Left ventricle myocardium inferior (tissue), 1 donor: Measurements from ENCODE around the gene SLIT3. TPM values are rescaled to one million over a fixed set of nuclear protein-coding genes. Genes with fewer than 3 reads are reported as not detected.

ENCODE experiments used
- DNase-seq: peaks from one replicate; pipeline ENCODE4 v3.0.0-alpha.2; 2020
- H3K27ac ChIP-seq: fragments of 200-600 bp; replicated peaks from 2 replicates; pipeline ENCODE4 v1.8.0; 2021
- H3K27me3 ChIP-seq: fragments of 200-600 bp; 2 replicates; pipeline ENCODE4 v1.8.0; 2021; ENCODE audit warnings: low read depth
- H3K36me3 ChIP-seq: fragments of 200-600 bp; 2 replicates; pipeline ENCODE4 v1.8.0; 2021
- H3K4me1 ChIP-seq: fragments of 200-600 bp; 2 replicates; pipeline ENCODE4 v1.8.0; 2021
- H3K4me3 ChIP-seq: fragments of 200-600 bp; 2 replicates; pipeline ENCODE4 v1.8.0; 2021; ENCODE audit warnings: mild to moderate bottlenecking, moderate library complexity
- H3K9me3 ChIP-seq: fragments of 200-600 bp; replicated peaks from 2 replicates; pipeline ENCODE4 v1.8.0; 2021
- CTCF ChIP-seq: fragments of 200-600 bp; IDR thresholded peaks from 2 replicates; pipeline ENCODE4 v1.8.0; 2021; ENCODE audit warnings: antibody characterized with exemption, mild to moderate bottlenecking, borderline replicate concordance
- intact Hi-C: fragments of 100-400 bp; cut with micrococcal nuclease; formaldehyde crosslinking; loops from one replicate; pipeline ENCODE4 v1.11.0; 2022
- total RNA-seq: library from RNA; stranded (reverse); fragmentation: NEBNext Ultra II Directional; extraction: Animal tissue kit (Norgen Biotek cat#: 25700); gene quantifications from one replicate; pipeline ENCODE4 v1.2.1, GENCODE V29; 2021
- donor health status: DM: no; HTN: yes; CAD: no; lungs with severe emphysema.

The SLIT3 gene
- total RNA-seq, 1 donor from 2014 or later: 22.7 TPM

GRCh38 chr5:168897387-168898122 is 403.4 kb downstream of the SLIT3 start:
- intact Hi-C loops: no loop called here
- no peak overlapping the region for H3K27ac ChIP-seq
- H3K36me3 ChIP-seq: no peaks in the 10 kb centered on the region
- H3K27me3 ChIP-seq: peaks cover 7% of the 10 kb centered on the region
- no peak overlapping the region for H3K4me3 ChIP-seq
- no peaks in the 10 kb centered on the region for H3K9me3 ChIP-seq
- no peaks in the 10 kb centered on the region for H3K4me1 ChIP-seq
- DNase-seq: no peak
- TF ChIP-seq CTCF: no peak

GRCh38 chr5:168895295-168896071 is 405.5 kb downstream of the SLIT3 start:
- no peak for TF ChIP-seq CTCF
- H3K27ac ChIP-seq: no peak overlapping the region
- H3K4me1 ChIP-seq: no peaks in the 10 kb centered on the region
- DNase-seq: no peak
- no peak overlapping the region for H3K4me3 ChIP-seq
- intact Hi-C loops: no loop called here
- no peaks in the 10 kb centered on the region for H3K9me3 ChIP-seq
- peaks cover 7% of the 10 kb centered on the region for H3K27me3 ChIP-seq
- H3K36me3 ChIP-seq: no peaks in the 10 kb centered on the region

- Histone ChIP-seq H3K4me1 (no peaks in the 10 kb centered on the region), H3K4me3 (no peak overlapping the region), H3K9me3 (no peaks in the 10 kb centered on the region), H3K27ac (no peak overlapping the region), H3K27me3 (peaks cover 7% of the 10 kb centered on the region), H3K36me3 (no peaks in the 10 kb centered on the region)
- no peak for TF ChIP-seq CTCF
- DNase-seq: no peak
- intact Hi-C loops: no loop called here
Measured at GRCh38 chr5:168893283-168893682, 407.7 kb downstream of the SLIT3 start.

GRCh38 chr5:168892618-168893186 is 408.2 kb downstream of the SLIT3 start:
- Histone ChIP-seq H3K27me3 (peaks cover 7% of the 10 kb centered on the region), H3K27ac (no peak overlapping the region), H3K36me3 (no peaks in the 10 kb centered on the region), H3K9me3 (no peaks in the 10 kb centered on the region), H3K4me1 (no peaks in the 10 kb centered on the region), H3K4me3 (no peak overlapping the region)
- intact Hi-C loops: no loop called here
- TF ChIP-seq CTCF: no peak
- no peak for DNase-seq

- intact Hi-C loops: no loop called here
- H3K27me3 ChIP-seq: peaks cover 7% of the 10 kb centered on the region
Measured at GRCh38 chr5:168890816-168891812, 409.8 kb downstream of the SLIT3 start.

More at GRCh38 chr5:168890816-168891812, 409.8 kb downstream of the SLIT3 start:
- Histone ChIP-seq H3K9me3 (no peaks in the 10 kb centered on the region), H3K4me3 (no peak overlapping the region), H3K27ac (no peak overlapping the region), H3K36me3 (no peaks in the 10 kb centered on the region), H3K4me1 (peaks cover under 1% of the 10 kb centered on the region)
- DNase-seq: no peak
- TF ChIP-seq CTCF: no peak
